ENCODE measurements around the gene CTBP2. TPM values are rescaled to one million over a fixed set of nuclear protein-coding genes. Genes with fewer than 3 reads are reported as not detected.

CTBP2 gene
- total RNA-seq, 1 donor from 2014 or later, result 123 TPM

DNA sequence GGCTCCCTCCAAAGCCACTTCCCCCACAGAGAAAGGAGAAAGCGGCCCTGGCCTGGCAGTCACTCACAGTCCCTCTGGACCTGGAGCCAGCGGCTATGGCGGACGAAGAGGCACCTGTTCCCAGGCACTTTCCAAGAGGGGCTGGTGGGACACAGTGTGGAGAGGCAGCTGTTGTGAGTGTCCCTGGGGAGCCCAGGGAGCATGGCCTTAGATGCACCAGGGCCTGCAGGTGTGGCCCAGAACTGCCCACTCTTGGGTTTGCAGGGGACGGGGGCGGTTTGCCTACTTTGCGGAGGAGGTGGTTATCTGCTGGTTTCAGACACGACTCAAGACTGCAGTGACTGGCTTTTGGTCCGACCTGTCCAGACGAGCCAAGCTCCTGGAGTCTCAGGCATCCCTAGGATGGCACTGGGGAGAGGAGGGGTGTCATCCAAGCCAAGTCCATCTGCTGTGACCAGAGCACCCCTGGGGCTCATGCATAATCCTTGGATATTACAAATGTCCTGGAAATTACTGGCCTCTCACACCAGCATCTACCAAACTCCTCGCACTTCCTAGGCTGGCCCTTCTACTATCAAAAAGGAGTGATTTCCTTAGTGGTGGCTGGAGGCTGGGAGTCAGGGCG, 18.4 kb downstream of the CTBP2 start:
- TF ChIP-seq CTCF (IDR thresholded peaks at IDR 0.05; ENCODE audit: insufficient read depth, low read length, severe bottlenecking), result no peak
- DNase-seq (ENCODE audit: low read depth), result no peak

GRCh38 chr10:125141150-125141859, 19.1 kb downstream of the CTBP2 start:
- Histone ChIP-seq H3K36me3 (ENCODE audit: control insufficient read depth, insufficient read depth, low read length) (peaks cover 22% of the 10 kb centered on the region), H3K4me3 (ENCODE audit: low read depth, low read length) (no peak overlapping the region), H3K27me3 (ENCODE audit: control insufficient read depth, insufficient read depth, low read length) (no peaks in the 10 kb centered on the region)
- DNase-seq (ENCODE audit: low read depth) (no peak), FAIRE-seq (peak; percentile 97)
- TF ChIP-seq CTCF (IDR thresholded peaks at IDR 0.05; ENCODE audit: insufficient read depth, low read length, severe bottlenecking), result no peak

More for the DNA sequence above, 18.4 kb downstream of the CTBP2 start:
- no peak for FAIRE-seq
- no peaks in the 10 kb centered on the region for H3K27me3 ChIP-seq (ENCODE audit: control insufficient read depth, insufficient read depth, low read length)
- H3K4me3 ChIP-seq (ENCODE audit: low read depth, low read length), result no peak overlapping the region
- peaks cover 21% of the 10 kb centered on the region for H3K36me3 ChIP-seq (ENCODE audit: control insufficient read depth, insufficient read depth, low read length)

DNA sequence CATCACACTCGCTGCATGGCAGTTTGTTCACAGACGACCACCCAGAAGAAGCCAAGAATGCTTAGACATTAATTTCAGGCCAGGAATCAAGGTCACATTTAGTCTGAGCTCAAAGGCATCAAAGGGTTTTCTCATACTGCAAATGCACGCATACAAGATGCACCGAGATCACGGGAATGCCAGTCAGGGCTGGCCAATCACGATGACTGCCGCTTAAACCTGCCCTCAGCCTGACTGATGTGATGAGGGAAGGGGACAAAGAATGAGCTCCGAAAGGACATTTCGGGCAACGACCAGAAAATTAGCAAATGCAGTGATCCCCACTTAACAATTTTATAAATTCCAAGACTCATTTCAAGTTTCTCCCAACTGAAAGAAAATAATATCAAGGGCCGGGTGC, 20.2 kb downstream of the CTBP2 start:
- Histone ChIP-seq H3K27me3 (ENCODE audit: control insufficient read depth, insufficient read depth, low read length) (no peaks in the 10 kb centered on the region), H3K36me3 (ENCODE audit: control insufficient read depth, insufficient read depth, low read length) (peaks cover 27% of the 10 kb centered on the region), H3K4me3 (ENCODE audit: low read depth, low read length) (no peak overlapping the region)
- FAIRE-seq (no peak), DNase-seq (ENCODE audit: low read depth) (no peak)
- TF ChIP-seq CTCF (IDR thresholded peaks at IDR 0.05; ENCODE audit: insufficient read depth, low read length, severe bottlenecking), result no peak

GRCh38 chr10:125137601-125138438, 22.5 kb downstream of the CTBP2 start:
- FAIRE-seq (peak; percentile 82), DNase-seq (ENCODE audit: low read depth) (no peak)
- no peak for TF ChIP-seq CTCF (IDR thresholded peaks at IDR 0.05; ENCODE audit: insufficient read depth, low read length, severe bottlenecking)
- H3K27me3 ChIP-seq (ENCODE audit: control insufficient read depth, insufficient read depth, low read length), result no peaks in the 10 kb centered on the region
- H3K36me3 ChIP-seq (ENCODE audit: control insufficient read depth, insufficient read depth, low read length), result peaks cover 35% of the 10 kb centered on the region
- no peak overlapping the region for H3K4me3 ChIP-seq (ENCODE audit: low read depth, low read length)

- Histone ChIP-seq H3K4me3 (ENCODE audit: low read depth, low read length) (no peak overlapping the region), H3K27me3 (ENCODE audit: control insufficient read depth, insufficient read depth, low read length) (no peaks in the 10 kb centered on the region), H3K36me3 (ENCODE audit: control insufficient read depth, insufficient read depth, low read length) (peaks cover 32% of the 10 kb centered on the region)
- FAIRE-seq (no peak), DNase-seq (ENCODE audit: low read depth) (no peak)
- no peak for TF ChIP-seq CTCF (IDR thresholded peaks at IDR 0.05; ENCODE audit: insufficient read depth, low read length, severe bottlenecking)
Measured at GRCh38 chr10:125136087-125136486, 24.3 kb downstream of the CTBP2 start.
